Measurements from ENCODE around the gene PTRH1. TPM values are rescaled to one million over a fixed set of nuclear protein-coding genes. Genes with fewer than 3 reads are reported as not detected.

Gene PTRH1
- total RNA-seq, 1 experiment from 2014 or later: 21.8 TPM

GRCh38 chr9:127763918-127764384, 48.5 kb upstream of the PTRH1 start:
- H2AFZ ChIP-seq (ENCODE audit: low read depth, low read length, poor library complexity, severe bottlenecking): no peak overlapping the region
- no peak for DNase-seq (ENCODE audit: low read depth, low spot score)
- H3K4me1 ChIP-seq (ENCODE audit: control insufficient read depth in 1 of 2, insufficient read depth in 2 of 2, low read length in 2 of 2): no peaks in the 10 kb centered on the region
- H3K4me2 ChIP-seq (ENCODE audit: low read length): no peak overlapping the region
- RAD21 ChIA-PET (ENCODE audit: low non-redundant PET in 1 of 2, low total read pairs in 2 of 2, uncharacterized antibody in 2 of 2, unreplicated experiment in 2 of 2): interaction anchor here in 1 of 2 experiments (0.9 to 1.2 kb wide), 2 partner anchors 20 to 106 kb away, joined by 3 read pairs; no protein-coding TSS in a partner anchor
- no TSS peak for BruUV-seq (replicated peaks)
- H3K27ac ChIP-seq (ENCODE audit: low read depth, low read length): no peak overlapping the region
- CTCF ChIA-PET: interaction anchor here (0.6 to 1.6 kb wide), 6 partner anchors 20 to 180 kb away, joined by 3 to 9 read pairs (median 4); partner anchors contain the start of genes CDK9 and TOR2A
- no peaks in the 10 kb centered on the region for H3K36me3 ChIP-seq (ENCODE audit: control insufficient read depth in 1 of 2, insufficient read depth in 2 of 2, low read length in 2 of 2)
- H4K20me1 ChIP-seq (ENCODE audit: insufficient read depth): no peaks in the 10 kb centered on the region
- H3K79me2 ChIP-seq (ENCODE audit: insufficient read depth, low read length): no peaks in the 10 kb centered on the region
- ATAC-seq: peak; percentile 80
- POLR2A ChIA-PET: interaction anchor here (0.9 kb wide), 1 partner anchor 106 kb away, joined by 3 read pairs; no protein-coding TSS in a partner anchor
- intact Hi-C loops (cut with micrococcal nuclease): loop anchor here (1.0 kb wide), 1 partner anchor 61 kb away; no protein-coding TSS in a partner anchor
- TF ChIP-seq RAD21 (IDR thresholded peaks at IDR 0.05; ENCODE audit: low read depth): peak; percentile 68
- TF ChIP-seq EGR1 (IDR thresholded peaks at IDR 0.05; ENCODE audit: low read depth): no peak
- TF ChIP-seq SRF (IDR thresholded peaks at IDR 0.05; ENCODE audit: low read depth): no peak
- TF ChIP-seq MAX (IDR thresholded peaks at IDR 0.05): no peak
- no peak for TF ChIP-seq EZH2 (IDR thresholded peaks at IDR 0.05)
- no peak for TF ChIP-seq CEBPB (IDR thresholded peaks at IDR 0.05; ENCODE audit: low read depth)
- TF ChIP-seq YY1 (IDR thresholded peaks at IDR 0.05; ENCODE audit: extremely low read depth, insufficient replicate concordance, low read depth, low read length): no peak
- TF ChIP-seq, protein P1, sequence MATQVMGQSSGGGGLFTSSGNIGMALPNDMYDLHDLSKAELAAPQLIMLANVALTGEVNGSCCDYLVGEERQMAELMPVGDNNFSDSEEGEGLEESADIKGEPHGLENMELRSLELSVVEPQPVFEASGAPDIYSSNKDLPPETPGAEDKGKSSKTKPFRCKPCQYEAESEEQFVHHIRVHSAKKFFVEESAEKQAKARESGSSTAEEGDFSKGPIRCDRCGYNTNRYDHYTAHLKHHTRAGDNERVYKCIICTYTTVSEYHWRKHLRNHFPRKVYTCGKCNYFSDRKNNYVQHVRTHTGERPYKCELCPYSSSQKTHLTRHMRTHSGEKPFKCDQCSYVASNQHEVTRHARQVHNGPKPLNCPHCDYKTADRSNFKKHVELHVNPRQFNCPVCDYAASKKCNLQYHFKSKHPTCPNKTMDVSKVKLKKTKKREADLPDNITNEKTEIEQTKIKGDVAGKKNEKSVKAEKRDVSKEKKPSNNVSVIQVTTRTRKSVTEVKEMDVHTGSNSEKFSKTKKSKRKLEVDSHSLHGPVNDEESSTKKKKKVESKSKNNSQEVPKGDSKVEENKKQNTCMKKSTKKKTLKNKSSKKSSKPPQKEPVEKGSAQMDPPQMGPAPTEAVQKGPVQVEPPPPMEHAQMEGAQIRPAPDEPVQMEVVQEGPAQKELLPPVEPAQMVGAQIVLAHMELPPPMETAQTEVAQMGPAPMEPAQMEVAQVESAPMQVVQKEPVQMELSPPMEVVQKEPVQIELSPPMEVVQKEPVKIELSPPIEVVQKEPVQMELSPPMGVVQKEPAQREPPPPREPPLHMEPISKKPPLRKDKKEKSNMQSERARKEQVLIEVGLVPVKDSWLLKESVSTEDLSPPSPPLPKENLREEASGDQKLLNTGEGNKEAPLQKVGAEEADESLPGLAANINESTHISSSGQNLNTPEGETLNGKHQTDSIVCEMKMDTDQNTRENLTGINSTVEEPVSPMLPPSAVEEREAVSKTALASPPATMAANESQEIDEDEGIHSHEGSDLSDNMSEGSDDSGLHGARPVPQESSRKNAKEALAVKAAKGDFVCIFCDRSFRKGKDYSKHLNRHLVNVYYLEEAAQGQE (IDR thresholded peaks at IDR 0.05; ENCODE audit: low read depth): no peak
- no peak for TF ChIP-seq EZH2phosphoT487 (IDR thresholded peaks at IDR 0.05; ENCODE audit: borderline replicate concordance)
- TF ChIP-seq, protein P2, sequence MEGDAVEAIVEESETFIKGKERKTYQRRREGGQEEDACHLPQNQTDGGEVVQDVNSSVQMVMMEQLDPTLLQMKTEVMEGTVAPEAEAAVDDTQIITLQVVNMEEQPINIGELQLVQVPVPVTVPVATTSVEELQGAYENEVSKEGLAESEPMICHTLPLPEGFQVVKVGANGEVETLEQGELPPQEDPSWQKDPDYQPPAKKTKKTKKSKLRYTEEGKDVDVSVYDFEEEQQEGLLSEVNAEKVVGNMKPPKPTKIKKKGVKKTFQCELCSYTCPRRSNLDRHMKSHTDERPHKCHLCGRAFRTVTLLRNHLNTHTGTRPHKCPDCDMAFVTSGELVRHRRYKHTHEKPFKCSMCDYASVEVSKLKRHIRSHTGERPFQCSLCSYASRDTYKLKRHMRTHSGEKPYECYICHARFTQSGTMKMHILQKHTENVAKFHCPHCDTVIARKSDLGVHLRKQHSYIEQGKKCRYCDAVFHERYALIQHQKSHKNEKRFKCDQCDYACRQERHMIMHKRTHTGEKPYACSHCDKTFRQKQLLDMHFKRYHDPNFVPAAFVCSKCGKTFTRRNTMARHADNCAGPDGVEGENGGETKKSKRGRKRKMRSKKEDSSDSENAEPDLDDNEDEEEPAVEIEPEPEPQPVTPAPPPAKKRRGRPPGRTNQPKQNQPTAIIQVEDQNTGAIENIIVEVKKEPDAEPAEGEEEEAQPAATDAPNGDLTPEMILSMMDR (IDR thresholded peaks at IDR 0.05 in 2 of 3, conservative IDR thresholded peaks at IDR 0.05 in 1 of 3; ENCODE audit: borderline replicate concordance in 1 of 3, insufficient read depth in 1 of 3, low read depth in 2 of 3, low read length in 2 of 3): peak; percentile 48 to 67 (median 55)
- TF ChIP-seq JUND (IDR thresholded peaks at IDR 0.05): no peak
- H3K9me2 ChIP-seq (ENCODE audit: insufficient read depth): no peaks in the 10 kb centered on the region
- no peaks in the 10 kb centered on the region; the same call in 1 of the 2 replicates for H3K27me3 ChIP-seq (ENCODE audit: insufficient read depth, low read length)
- no peaks in the 10 kb centered on the region for H3K9me3 ChIP-seq (ENCODE audit: control insufficient read depth in 1 of 2, insufficient read depth in 1 of 2, low read depth in 1 of 2, low read length in 2 of 2)
- H3K9ac ChIP-seq (ENCODE audit: low read length): no peak overlapping the region
- no peak overlapping the region for H3K4me3 ChIP-seq (replicated peaks in 1 of 2; ENCODE audit: low read depth in 1 of 2, low read length in 2 of 2)
